ENCODE results near the gene OR51M1. TPM values are rescaled to one million over a fixed set of nuclear protein-coding genes. Genes with fewer than 3 reads are reported as not detected.
A peak's percentile ranks its signal among the peaks of the same experiment; 100 is the strongest.
"Not testable (repeated sequence)": the region's sequence is repeated elsewhere in the genome, so short reads cannot be mapped to it uniquely, and the experiment has no call there.

Gene OR51M1
- total RNA-seq (not detected in 2 replicates), polyA plus RNA-seq (0.06 TPM in 1 of 2 replicates, not detected in the other), polyA minus RNA-seq (ENCODE audit: low replicate concordance) (not detected in 2 replicates)
- not detected in 2 replicates for polyA plus RNA-seq (2012)

DNA sequence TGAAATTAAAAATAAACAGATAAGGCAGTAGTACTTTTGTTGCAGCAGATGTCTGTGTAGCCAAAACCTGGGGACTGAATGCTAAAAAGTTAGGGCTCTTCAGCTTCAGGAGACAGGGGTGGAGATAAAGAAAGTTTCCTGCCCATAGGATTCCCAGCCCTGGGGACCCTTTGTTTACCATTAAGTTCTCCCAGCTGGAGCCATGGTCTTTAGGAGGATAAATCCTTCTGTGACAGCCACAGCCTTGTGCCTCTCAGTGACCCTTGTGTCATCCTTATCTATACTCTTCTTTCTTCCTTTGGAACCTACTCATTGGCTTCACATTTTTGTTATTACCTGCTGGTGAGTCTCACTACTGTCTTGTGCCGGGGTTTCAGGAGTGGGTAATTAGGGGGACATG lies at the start of gene OR51M1:
Gene OR51M1, plus strand, starts transcription at position 237 of the 400 bp plus-strand sequence. CDS start 5,587 bp downstream, outside the sequence.
- no peaks in the 10 kb centered on the region for H4K20me1 ChIP-seq (ENCODE audit: control insufficient read depth, extremely low read depth, insufficient read depth, low read length)
- H3K27me3 ChIP-seq (ENCODE audit: control insufficient read depth, insufficient read depth, low read length) = no peaks in the 10 kb centered on the region
- H3K9me3 ChIP-seq (ENCODE audit: control insufficient read depth, insufficient read depth, low read depth, low read length) = no peaks in the 10 kb centered on the region
- H3K27ac ChIP-seq (ENCODE audit: insufficient read depth, low read length) = no peak within 1 kb of the TSS
- no peak within 1 kb of the TSS for H2AFZ ChIP-seq (ENCODE audit: low read length)
- H3K4me2 ChIP-seq (ENCODE audit: extremely low read depth, insufficient read depth, low read length) = no peak within 1 kb of the TSS
- H3K4me3 ChIP-seq (replicated peaks in 1 of 4; ENCODE audit: control extremely low read depth in 1 of 4, insufficient read depth in 1 of 4, low read depth in 3 of 4, low read length in 4 of 4) = no peak within 1 kb of the TSS
- no peaks in the 10 kb centered on the region for H3K4me1 ChIP-seq (ENCODE audit: control insufficient read depth, extremely low read depth, insufficient read depth, low read length)
- DNase-seq (ENCODE audit: low read depth in 2 of 2) = no peak
- TF ChIP-seq EZH2 (IDR thresholded peaks at IDR 0.05; ENCODE audit: low read length, missing control alignments) = no peak
- TF ChIP-seq, protein P1, sequence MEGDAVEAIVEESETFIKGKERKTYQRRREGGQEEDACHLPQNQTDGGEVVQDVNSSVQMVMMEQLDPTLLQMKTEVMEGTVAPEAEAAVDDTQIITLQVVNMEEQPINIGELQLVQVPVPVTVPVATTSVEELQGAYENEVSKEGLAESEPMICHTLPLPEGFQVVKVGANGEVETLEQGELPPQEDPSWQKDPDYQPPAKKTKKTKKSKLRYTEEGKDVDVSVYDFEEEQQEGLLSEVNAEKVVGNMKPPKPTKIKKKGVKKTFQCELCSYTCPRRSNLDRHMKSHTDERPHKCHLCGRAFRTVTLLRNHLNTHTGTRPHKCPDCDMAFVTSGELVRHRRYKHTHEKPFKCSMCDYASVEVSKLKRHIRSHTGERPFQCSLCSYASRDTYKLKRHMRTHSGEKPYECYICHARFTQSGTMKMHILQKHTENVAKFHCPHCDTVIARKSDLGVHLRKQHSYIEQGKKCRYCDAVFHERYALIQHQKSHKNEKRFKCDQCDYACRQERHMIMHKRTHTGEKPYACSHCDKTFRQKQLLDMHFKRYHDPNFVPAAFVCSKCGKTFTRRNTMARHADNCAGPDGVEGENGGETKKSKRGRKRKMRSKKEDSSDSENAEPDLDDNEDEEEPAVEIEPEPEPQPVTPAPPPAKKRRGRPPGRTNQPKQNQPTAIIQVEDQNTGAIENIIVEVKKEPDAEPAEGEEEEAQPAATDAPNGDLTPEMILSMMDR (conservative IDR thresholded peaks at IDR 0.05 in 1 of 2, IDR thresholded peaks at IDR 0.05 in 1 of 2; ENCODE audit: low read depth in 1 of 2, low read length in 2 of 2) = no peak
- H3K36me3 ChIP-seq (ENCODE audit: control insufficient read depth, insufficient read depth, low read length) = no peaks in the 10 kb centered on the region
- no peaks in the 10 kb centered on the region for H3K79me2 ChIP-seq (ENCODE audit: control insufficient read depth, insufficient read depth, low read length)
- H3K9ac ChIP-seq (ENCODE audit: insufficient read depth, low read length) = no peak within 1 kb of the TSS

GRCh38 chr11:5335170-5335569 lies 48.4 kb upstream of the OR51M1 start:
- TF ChIP-seq EZH2 (IDR thresholded peaks at IDR 0.05; ENCODE audit: low read length, missing control alignments) = no peak
- TF ChIP-seq, protein P1 (conservative IDR thresholded peaks at IDR 0.05 in 1 of 2, IDR thresholded peaks at IDR 0.05 in 1 of 2; ENCODE audit: low read depth in 1 of 2, low read length in 2 of 2) = no peak
- no peaks in the 10 kb centered on the region for H3K9me3 ChIP-seq (ENCODE audit: control insufficient read depth, insufficient read depth, low read depth, low read length)
- H3K36me3 ChIP-seq (ENCODE audit: control insufficient read depth, insufficient read depth, low read length) = no peaks in the 10 kb centered on the region
- H3K4me3 ChIP-seq (replicated peaks in 1 of 4; ENCODE audit: control extremely low read depth in 1 of 4, insufficient read depth in 1 of 4, low read depth in 3 of 4, low read length in 4 of 4) = no peak overlapping the region
- no peak overlapping the region for H3K4me2 ChIP-seq (ENCODE audit: extremely low read depth, insufficient read depth, low read length)
- H3K9ac ChIP-seq (ENCODE audit: insufficient read depth, low read length) = no peak overlapping the region
- H3K79me2 ChIP-seq (ENCODE audit: control insufficient read depth, insufficient read depth, low read length) = no peaks in the 10 kb centered on the region
- no peak for DNase-seq (ENCODE audit: low read depth in 2 of 2)
- no peaks in the 10 kb centered on the region for H3K27me3 ChIP-seq (ENCODE audit: control insufficient read depth, insufficient read depth, low read length)
- no peaks in the 10 kb centered on the region for H4K20me1 ChIP-seq (ENCODE audit: control insufficient read depth, extremely low read depth, insufficient read depth, low read length)
- no peak overlapping the region for H2AFZ ChIP-seq (ENCODE audit: low read length)
- H3K4me1 ChIP-seq (ENCODE audit: control insufficient read depth, extremely low read depth, insufficient read depth, low read length) = no peaks in the 10 kb centered on the region
- no peak overlapping the region for H3K27ac ChIP-seq (ENCODE audit: insufficient read depth, low read length)

DNA sequence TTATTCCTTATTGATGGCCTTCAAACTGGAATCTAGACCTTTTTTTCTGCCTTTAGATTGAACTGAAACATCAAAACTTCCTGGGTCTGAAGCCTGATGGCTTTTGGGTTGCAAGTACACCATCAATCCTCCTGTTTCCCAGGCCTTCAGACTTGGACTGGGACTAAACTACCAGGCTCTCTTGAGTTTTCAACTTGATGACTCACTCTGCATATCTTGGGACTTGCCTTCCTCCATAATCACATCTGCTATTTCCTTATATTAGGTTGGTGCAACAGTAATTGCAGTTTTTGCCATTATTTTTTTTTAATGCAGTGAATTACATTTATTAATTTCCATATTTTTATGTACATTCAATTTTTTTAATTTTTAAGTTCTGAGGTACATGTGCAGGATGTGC lies 47.3 kb upstream of the OR51M1 start:
- H4K20me1 ChIP-seq (ENCODE audit: control insufficient read depth, extremely low read depth, insufficient read depth, low read length) = no peaks in the 10 kb centered on the region
- no peak overlapping the region for H3K9ac ChIP-seq (ENCODE audit: insufficient read depth, low read length)
- H3K79me2 ChIP-seq (ENCODE audit: control insufficient read depth, insufficient read depth, low read length) = no peaks in the 10 kb centered on the region
- no peak overlapping the region for H3K27ac ChIP-seq (ENCODE audit: insufficient read depth, low read length)
- H3K27me3 ChIP-seq (ENCODE audit: control insufficient read depth, insufficient read depth, low read length) = no peaks in the 10 kb centered on the region
- no peak overlapping the region for H2AFZ ChIP-seq (ENCODE audit: low read length)
- DNase-seq (ENCODE audit: low read depth in 2 of 2) = peak; percentile 11 to 32
- H3K9me3 ChIP-seq (ENCODE audit: control insufficient read depth, insufficient read depth, low read depth, low read length) = no peaks in the 10 kb centered on the region
- no peak overlapping the region for H3K4me2 ChIP-seq (ENCODE audit: extremely low read depth, insufficient read depth, low read length)
- no peak overlapping the region for H3K4me3 ChIP-seq (replicated peaks in 1 of 4; ENCODE audit: control extremely low read depth in 1 of 4, insufficient read depth in 1 of 4, low read depth in 3 of 4, low read length in 4 of 4)
- no peaks in the 10 kb centered on the region for H3K36me3 ChIP-seq (ENCODE audit: control insufficient read depth, insufficient read depth, low read length)
- H3K4me1 ChIP-seq (ENCODE audit: control insufficient read depth, extremely low read depth, insufficient read depth, low read length) = no peaks in the 10 kb centered on the region
- TF ChIP-seq EZH2 (IDR thresholded peaks at IDR 0.05; ENCODE audit: low read length, missing control alignments) = no peak
- TF ChIP-seq, protein P1 (conservative IDR thresholded peaks at IDR 0.05 in 1 of 2, IDR thresholded peaks at IDR 0.05 in 1 of 2; ENCODE audit: low read depth in 1 of 2, low read length in 2 of 2) = no peak

GRCh38 chr11:5337253-5337652 lies 46.4 kb upstream of the OR51M1 start:
- H3K27ac ChIP-seq (ENCODE audit: insufficient read depth, low read length); H3K36me3 ChIP-seq (ENCODE audit: control insufficient read depth, insufficient read depth, low read length); H3K4me3 ChIP-seq (replicated peaks in 1 of 4; ENCODE audit: control extremely low read depth in 1 of 4, insufficient read depth in 1 of 4, low read depth in 3 of 4, low read length in 4 of 4); H3K9ac ChIP-seq (ENCODE audit: insufficient read depth, low read length); DNase-seq (ENCODE audit: low read depth in 2 of 2); H2AFZ ChIP-seq (ENCODE audit: low read length); H3K4me2 ChIP-seq (ENCODE audit: extremely low read depth, insufficient read depth, low read length); H4K20me1 ChIP-seq (ENCODE audit: control insufficient read depth, extremely low read depth, insufficient read depth, low read length); H3K4me1 ChIP-seq (ENCODE audit: control insufficient read depth, extremely low read depth, insufficient read depth, low read length); H3K79me2 ChIP-seq (ENCODE audit: control insufficient read depth, insufficient read depth, low read length); H3K9me3 ChIP-seq (ENCODE audit: control insufficient read depth, insufficient read depth, low read depth, low read length); H3K27me3 ChIP-seq (ENCODE audit: control insufficient read depth, insufficient read depth, low read length): not testable (repeated sequence)

Data from fibroblast of lung (primary cell).